CD4-positive, CD25-positive, alpha-beta regulatory T cell (primary cell): ENCODE results near the gene SUPT5H. TPM values are rescaled to one million over a fixed set of nuclear protein-coding genes. Genes with fewer than 3 reads are reported as not detected.
"Not testable (repeated sequence)": the region's sequence is repeated elsewhere in the genome, so short reads cannot be mapped to it uniquely, and the experiment has no call there.

ENCODE experiments used
- ATAC-seq, 2 donors: fragments of 150-1000 bp; cut with Tn5 transposase; one replicate each; pipeline ENCODE4 v1.10.0; 2021; ENCODE audit warnings: low read depth in 2 of 2, moderate number of reproducible peaks in 2 of 2, moderate library complexity in 1 of 2
- DNase-seq, 3 donors: peaks; one replicate each; pipeline versions ENCODE4 v3.0.0 to v3.0.0-alpha.2; 2012 to 2022; ENCODE audit warnings: mixed read lengths in 1 of 3
- H3K27ac ChIP-seq: one replicate; pipeline ENCODE4 v1.7.0; 2013; ENCODE audit warnings: mild to moderate bottlenecking, low read length; ENCODE audit not compliant: insufficient read depth, poor library complexity, severe bottlenecking
- H3K27me3 ChIP-seq: one replicate; pipeline ENCODE4 v1.7.0; 2013; ENCODE audit warnings: low read length; ENCODE audit not compliant: control insufficient read depth, insufficient read depth
- H3K36me3 ChIP-seq: one replicate; pipeline ENCODE4 v1.7.0; 2013; ENCODE audit warnings: mild to moderate bottlenecking, low read length, moderate library complexity; ENCODE audit not compliant: control insufficient read depth, insufficient read depth
- H3K4me1 ChIP-seq: 2 replicates; pipeline ENCODE4 v1.7.0; 2013; ENCODE audit warnings: mild to moderate bottlenecking, low read length; ENCODE audit not compliant: insufficient read depth, control insufficient read depth, poor library complexity, severe bottlenecking
- H3K4me3 ChIP-seq: one replicate; pipeline ENCODE4 v1.7.0; 2013; ENCODE audit warnings: low read depth, mild to moderate bottlenecking, low read length, moderate library complexity
- H3K9me3 ChIP-seq, 2 experiments: 1 replicate in 1 of 2; 2 replicates in 1 of 2; pipeline ENCODE4 v1.7.0; 2013; ENCODE audit warnings: low read length in 2 of 2, mild to moderate bottlenecking in 1 of 2, moderate library complexity in 1 of 2; ENCODE audit not compliant: control insufficient read depth in 2 of 2
- H3K27ac Mint-ChIP-seq, 3 donors: one replicate each; pipeline ENCODE4 v1.8.0; 2020 to 2022; ENCODE audit warnings: mild to moderate bottlenecking in 3 of 3, mixed read lengths in 3 of 3, moderate library complexity in 2 of 3
- H3K27me3 Mint-ChIP-seq: one replicate; pipeline ENCODE4 v1.8.0; 2022; ENCODE audit warnings: mild to moderate bottlenecking, mixed read lengths
- H3K36me3 Mint-ChIP-seq: one replicate; pipeline ENCODE4 v1.8.0; 2020; ENCODE audit warnings: mixed read lengths
- H3K4me1 Mint-ChIP-seq, 4 donors: one replicate each; pipeline ENCODE4 v1.8.0; 2020 to 2022; ENCODE audit warnings: mixed read lengths in 4 of 4, mild to moderate bottlenecking in 1 of 4
- H3K4me3 Mint-ChIP-seq, 4 donors: one replicate each; pipeline ENCODE4 v1.8.0; 2020 to 2022; ENCODE audit warnings: mild to moderate bottlenecking in 4 of 4, mixed read lengths in 4 of 4, moderate library complexity in 3 of 4
- H3K9me3 Mint-ChIP-seq, 7 donors: one replicate each; pipeline ENCODE4 v1.8.0; 2020 to 2022; ENCODE audit warnings: mixed read lengths in 7 of 7, mild to moderate bottlenecking in 3 of 7, moderate library complexity in 2 of 7
- polyA plus RNA-seq, 4 donors: library from polyadenylated mRNA; unstranded; fragments of 300-500 nt; fragmentation: Illumina TruSeq; gene quantifications; one replicate each; pipeline ENCODE4 v1.2.3, GENCODE V29; 2021
- total RNA-seq: library from RNA; stranded (reverse); gene quantifications from one replicate; pipeline ENCODE4 v1.2.3, GENCODE V29; 2022

SUPT5H gene
- total and polyA plus RNA-seq, 5 donors from 2014 or later = 75.1 to 322 (median 83.5) TPM

- peaks cover 21 to 61% (median 37%) of the 10 kb centered on the region in 4 donors for H3K4me1 Mint-ChIP-seq
Observed at GRCh38 chr19:39444598-39445195, 685 bp upstream of the SUPT5H start.

DNA sequence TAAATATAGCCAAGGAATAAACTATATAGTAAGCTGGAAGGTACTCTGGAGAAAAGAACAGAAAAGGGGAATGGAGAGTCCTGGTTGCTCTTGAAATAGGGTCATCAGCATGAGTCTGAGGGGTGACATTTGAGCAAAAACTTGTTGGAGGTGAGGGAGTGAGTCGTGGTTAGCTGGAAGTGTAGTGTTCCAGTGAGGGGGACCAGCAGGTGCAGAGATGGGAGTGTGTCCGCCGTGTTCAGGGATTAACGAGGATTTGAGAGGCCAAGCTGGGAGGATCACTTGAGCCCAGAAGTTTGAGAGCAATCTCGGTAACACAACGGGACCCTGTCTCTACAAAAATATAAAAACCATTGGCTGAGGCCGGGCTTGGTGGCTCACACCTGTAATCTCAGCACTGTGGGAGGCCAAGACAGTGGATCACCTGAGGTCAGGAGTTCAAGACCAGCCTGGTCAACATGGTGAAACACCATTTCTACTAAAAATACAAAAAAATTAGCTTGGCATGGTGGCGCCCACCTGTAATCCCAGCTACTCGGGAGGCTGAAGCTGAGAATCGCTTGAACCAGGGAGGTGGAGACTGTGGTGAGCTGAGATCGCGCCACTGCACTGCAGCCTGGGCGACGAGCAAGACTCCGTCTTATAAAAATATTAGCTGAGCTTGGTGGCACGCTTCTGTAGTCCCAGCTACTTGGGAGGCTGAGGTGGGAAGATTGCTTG, 1.1 kb downstream of the SUPT5H start:
- H3K4me1 ChIP-seq = peaks cover 49% of the 10 kb centered on the region
- no peaks in the 10 kb centered on the region for H3K9me3 ChIP-seq
- no peaks in the 10 kb centered on the region for H3K27me3 ChIP-seq
- ATAC-seq = no peak
- H3K4me1 Mint-ChIP-seq = peaks cover 27 to 69% (median 44%) of the 10 kb centered on the region in 4 donors
- no peaks in the 10 kb centered on the region for H3K27me3 Mint-ChIP-seq
- peak overlapping the region; percentile 95 for H3K27ac ChIP-seq
- H3K9me3 Mint-ChIP-seq = peaks cover 0 to 2% (median 0%) of the 10 kb centered on the region in 7 donors
- peaks cover 28% of the 10 kb centered on the region for H3K36me3 Mint-ChIP-seq
- peak overlapping the region in 2 of 3 donors; percentile 99 to 100 for H3K27ac Mint-ChIP-seq
- DNase-seq = no peak
- peaks cover 10% of the 10 kb centered on the region for H3K36me3 ChIP-seq
- peak overlapping the region; percentile 96 to 100 (median 98) for H3K4me3 Mint-ChIP-seq
- H3K4me3 ChIP-seq = peak overlapping the region; percentile 99

More at GRCh38 chr19:39444598-39445195, 685 bp upstream of the SUPT5H start:
- Mint-ChIP-seq H3K4me3 (peak overlapping the region; percentile 96 to 100 (median 98)), H3K9me3 (peaks cover 0 to 2% (median 0%) of the 10 kb centered on the region in 7 donors), H3K36me3 (peaks cover 23% of the 10 kb centered on the region), H3K27ac (peak overlapping the region; percentile 99 to 100 (median 100)), H3K27me3 (no peaks in the 10 kb centered on the region)
- peak overlapping the region; percentile 97 for H3K4me3 ChIP-seq
- H3K9me3 ChIP-seq = no peaks in the 10 kb centered on the region
- peaks cover 10% of the 10 kb centered on the region for H3K36me3 ChIP-seq
- peaks cover 40% of the 10 kb centered on the region for H3K4me1 ChIP-seq
- H3K27me3 ChIP-seq = no peaks in the 10 kb centered on the region
- ATAC-seq (no peak), DNase-seq (no peak)
- peak overlapping the region; percentile 95 for H3K27ac ChIP-seq

DNA sequence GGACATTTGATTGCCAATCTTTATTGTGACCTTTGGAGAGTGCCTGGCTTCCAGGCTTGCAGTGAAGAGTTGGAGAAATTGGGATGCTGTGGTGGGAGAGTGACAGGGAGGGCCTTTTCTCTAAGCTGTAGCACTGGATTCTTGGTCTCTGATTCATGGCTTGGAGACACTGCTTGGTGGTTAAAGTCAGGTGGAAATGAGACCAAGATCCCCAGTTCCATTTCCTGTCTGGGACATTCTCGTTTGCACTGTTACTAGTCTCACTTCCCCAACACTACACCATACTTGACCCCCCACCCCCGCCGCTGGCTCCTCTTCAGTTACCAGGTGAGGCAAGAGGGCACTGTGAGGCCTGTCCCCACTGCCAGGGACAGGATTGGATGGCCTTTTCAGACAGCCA, 2.9 kb downstream of the SUPT5H start:
- H3K4me1 ChIP-seq = peaks cover 49% of the 10 kb centered on the region
- peak overlapping the region; percentile 99 for H3K4me3 ChIP-seq
- DNase-seq = no peak
- peak overlapping the region; percentile 73 to 100 (median 98) for H3K4me3 Mint-ChIP-seq
- H3K27me3 ChIP-seq = no peaks in the 10 kb centered on the region
- H3K36me3 ChIP-seq = peaks cover 21% of the 10 kb centered on the region
- peak overlapping the region; percentile 73 to 82 (median 79) for H3K27ac Mint-ChIP-seq
- H3K9me3 Mint-ChIP-seq = peaks cover 0 to 2% (median 0%) of the 10 kb centered on the region in 7 donors
- no peaks in the 10 kb centered on the region for H3K9me3 ChIP-seq
- H3K27me3 Mint-ChIP-seq = no peaks in the 10 kb centered on the region
- peaks cover 32 to 84% (median 60%) of the 10 kb centered on the region in 4 donors for H3K4me1 Mint-ChIP-seq
- peak overlapping the region; percentile 8 for H3K27ac ChIP-seq
- peaks cover 44% of the 10 kb centered on the region for H3K36me3 Mint-ChIP-seq
- ATAC-seq = no peak

GRCh38 chr19:39449116-39449797, 3.9 kb downstream of the SUPT5H start:
- Mint-ChIP-seq H3K4me1 (peaks cover 32 to 84% (median 60%) of the 10 kb centered on the region in 4 donors), H3K4me3 (peak overlapping the region; percentile 81 to 100 (median 89)), H3K9me3 (peaks cover 0 to 2% (median 0%) of the 10 kb centered on the region in 7 donors), H3K36me3 (peaks cover 45% of the 10 kb centered on the region), H3K27me3 (no peaks in the 10 kb centered on the region), H3K27ac (peak overlapping the region; percentile 47 to 94 (median 85))
- Histone ChIP-seq H3K27ac (peak overlapping the region; percentile 8), H3K27me3 (no peaks in the 10 kb centered on the region), H3K4me1 (peaks cover 49% of the 10 kb centered on the region), H3K4me3 (peak overlapping the region; percentile 13), H3K9me3 (no peaks in the 10 kb centered on the region), H3K36me3 (peaks cover 29% of the 10 kb centered on the region)
- DNase-seq (peak in 1 of 3 donors; percentile 16), ATAC-seq (no peak)

DNA sequence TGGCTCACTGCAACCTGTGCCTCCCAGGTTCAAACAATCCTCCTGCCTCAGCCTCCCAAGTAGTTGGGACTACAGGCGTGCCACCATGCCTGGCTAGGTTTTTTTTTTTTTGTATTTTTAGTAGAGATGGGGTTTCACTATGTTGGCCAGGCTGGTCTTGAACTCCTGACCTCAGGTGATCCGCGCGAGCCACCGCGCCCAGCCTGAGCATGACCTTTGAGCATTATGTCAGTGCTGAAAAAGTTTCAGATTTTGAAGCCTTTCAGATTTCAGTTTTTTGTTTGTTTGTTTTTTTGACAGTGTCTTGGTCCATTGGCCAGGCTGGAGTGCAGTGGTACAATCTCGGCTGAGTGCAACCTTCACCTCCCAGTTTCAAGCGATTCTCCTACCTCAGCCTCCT, 5.9 kb downstream of the SUPT5H start:
- not testable (repeated sequence) for H3K9me3 ChIP-seq, H3K4me3 ChIP-seq, H3K27ac ChIP-seq, H3K27me3 ChIP-seq, DNase-seq, H3K27me3 Mint-ChIP-seq, ATAC-seq, H3K9me3 Mint-ChIP-seq, H3K27ac Mint-ChIP-seq
- H3K4me3 Mint-ChIP-seq = peak overlapping the region in 1 of 4 donors; percentile 28
- peaks cover 41% of the 10 kb centered on the region for H3K4me1 ChIP-seq
- peaks cover 36% of the 10 kb centered on the region for H3K36me3 ChIP-seq
- H3K36me3 Mint-ChIP-seq = peaks cover 43% of the 10 kb centered on the region
- H3K4me1 Mint-ChIP-seq = peaks cover 23 to 69% (median 55%) of the 10 kb centered on the region in 4 donors

GRCh38 chr19:39463403-39463802, 18.0 kb downstream of the SUPT5H start:
- H3K9me3 Mint-ChIP-seq = no peaks in the 10 kb centered on the region
- peaks cover 82% of the 10 kb centered on the region for H3K36me3 ChIP-seq
- no peak overlapping the region for H3K27ac ChIP-seq
- no peaks in the 10 kb centered on the region for H3K27me3 ChIP-seq
- no peak for DNase-seq
- peaks cover 0 to 5% (median 1%) of the 10 kb centered on the region in 4 donors for H3K4me1 Mint-ChIP-seq
- no peak for ATAC-seq
- no peaks in the 10 kb centered on the region for H3K4me1 ChIP-seq
- H3K4me3 ChIP-seq = no peak overlapping the region
- H3K27me3 Mint-ChIP-seq = no peaks in the 10 kb centered on the region
- H3K36me3 Mint-ChIP-seq = peaks cover 38% of the 10 kb centered on the region
- H3K4me3 Mint-ChIP-seq = no peak overlapping the region
- H3K9me3 ChIP-seq = no peaks in the 10 kb centered on the region
- no peak overlapping the region for H3K27ac Mint-ChIP-seq

GRCh38 chr19:39465956-39466747, 20.8 kb downstream of the SUPT5H start:
- DNase-seq (no peak), ATAC-seq (no peak)
- Histone ChIP-seq H3K4me1 (no peaks in the 10 kb centered on the region), H3K36me3 (peaks cover 82% of the 10 kb centered on the region), H3K4me3 (no peak overlapping the region), H3K27ac (no peak overlapping the region), H3K27me3 (no peaks in the 10 kb centered on the region), H3K9me3 (no peaks in the 10 kb centered on the region)
- Mint-ChIP-seq H3K4me1 (peaks cover 0 to 5% (median 2%) of the 10 kb centered on the region in 4 donors), H3K9me3 (no peaks in the 10 kb centered on the region), H3K27me3 (no peaks in the 10 kb centered on the region), H3K27ac (no peak overlapping the region), H3K4me3 (peak overlapping the region in 2 of 4 donors; percentile 30 to 33), H3K36me3 (peaks cover 36% of the 10 kb centered on the region)
